ENCODE data around the gene CLEC20A.

DNA sequence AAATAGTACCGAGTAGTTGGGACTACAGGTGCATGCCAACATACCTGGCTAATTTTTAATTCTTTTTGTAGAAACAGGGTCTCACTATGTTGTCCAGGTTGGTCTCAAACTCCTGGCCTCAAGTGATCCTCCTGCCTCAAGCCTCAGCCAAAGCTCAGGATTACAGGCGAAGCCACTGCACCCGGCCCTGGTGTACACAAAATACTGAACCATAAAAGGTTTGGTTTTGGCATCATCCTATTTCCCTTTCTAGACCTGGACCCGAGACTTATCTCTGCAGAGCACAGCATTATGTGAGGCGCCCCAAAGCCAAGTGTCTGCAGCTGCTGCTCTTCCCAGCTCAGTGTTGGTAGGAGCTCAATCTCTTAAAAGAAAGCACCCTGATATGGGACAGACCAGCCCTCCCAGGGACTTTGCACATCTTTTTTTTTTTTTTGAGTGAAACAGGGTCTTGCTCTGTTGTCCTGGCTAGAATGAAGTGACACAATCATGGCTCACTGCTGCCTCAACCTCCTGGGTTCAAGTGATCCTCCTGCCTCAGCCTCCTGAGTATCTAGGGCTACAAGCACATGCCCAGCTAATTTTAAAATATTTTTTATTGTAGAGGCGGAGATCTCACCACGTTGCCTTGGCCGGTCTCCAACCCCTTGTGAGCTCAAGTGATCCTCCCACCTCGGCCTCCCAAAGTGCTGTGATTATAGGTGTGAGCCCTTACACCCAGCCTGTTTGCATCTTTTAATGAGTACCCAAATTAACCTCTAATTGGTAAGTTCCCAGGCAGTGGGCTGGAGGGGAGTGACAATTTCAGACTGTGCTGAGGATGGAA lies 36.6 kb upstream of the CLEC20A start:
- TF ChIP-seq, protein P1, sequence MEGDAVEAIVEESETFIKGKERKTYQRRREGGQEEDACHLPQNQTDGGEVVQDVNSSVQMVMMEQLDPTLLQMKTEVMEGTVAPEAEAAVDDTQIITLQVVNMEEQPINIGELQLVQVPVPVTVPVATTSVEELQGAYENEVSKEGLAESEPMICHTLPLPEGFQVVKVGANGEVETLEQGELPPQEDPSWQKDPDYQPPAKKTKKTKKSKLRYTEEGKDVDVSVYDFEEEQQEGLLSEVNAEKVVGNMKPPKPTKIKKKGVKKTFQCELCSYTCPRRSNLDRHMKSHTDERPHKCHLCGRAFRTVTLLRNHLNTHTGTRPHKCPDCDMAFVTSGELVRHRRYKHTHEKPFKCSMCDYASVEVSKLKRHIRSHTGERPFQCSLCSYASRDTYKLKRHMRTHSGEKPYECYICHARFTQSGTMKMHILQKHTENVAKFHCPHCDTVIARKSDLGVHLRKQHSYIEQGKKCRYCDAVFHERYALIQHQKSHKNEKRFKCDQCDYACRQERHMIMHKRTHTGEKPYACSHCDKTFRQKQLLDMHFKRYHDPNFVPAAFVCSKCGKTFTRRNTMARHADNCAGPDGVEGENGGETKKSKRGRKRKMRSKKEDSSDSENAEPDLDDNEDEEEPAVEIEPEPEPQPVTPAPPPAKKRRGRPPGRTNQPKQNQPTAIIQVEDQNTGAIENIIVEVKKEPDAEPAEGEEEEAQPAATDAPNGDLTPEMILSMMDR (IDR thresholded peaks at IDR 0.05) = no peak
- no peak for TF ChIP-seq POLR2A (IDR thresholded peaks at IDR 0.05)

Measured in adrenal gland (tissue), 5 donors.